NK-92 (cell line): ENCODE data around the gene DDX42.
"Not testable (repeated sequence)": the region's sequence is repeated elsewhere in the genome, so short reads cannot be mapped to it uniquely, and the experiment has no call there.

ENCODE experiments used
- DNase-seq: peaks from one replicate; lab custom pipeline; 2025; ENCODE audit not compliant: unreplicated experiment; lab: John Stamatoyannopoulos, UW

The DDX42 gene

DNA sequence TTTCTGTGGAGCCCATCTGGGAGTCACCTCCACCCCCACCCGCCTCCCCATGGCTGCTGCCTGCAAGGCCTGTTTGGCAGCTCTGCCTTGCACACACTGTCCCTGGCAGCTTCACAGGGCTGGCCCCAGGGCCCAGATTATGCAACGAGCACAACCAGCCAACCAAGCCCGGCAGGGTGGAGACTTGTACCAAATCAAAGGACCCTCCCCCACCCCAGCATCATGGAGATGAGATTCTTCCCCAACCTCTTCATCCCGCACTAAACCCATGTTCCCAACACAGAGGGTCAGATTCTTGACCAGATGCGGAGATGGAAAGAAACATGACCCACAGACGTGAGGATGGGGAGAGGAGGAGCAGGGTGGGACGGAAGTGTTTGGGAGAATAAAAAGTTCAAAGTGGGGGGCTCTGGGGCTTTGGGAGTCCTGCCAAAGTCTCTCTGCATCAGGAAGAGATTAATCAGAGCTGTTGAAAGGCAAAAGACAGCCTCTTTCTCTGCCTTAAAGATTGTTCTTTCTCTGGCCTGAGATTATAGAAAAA is 64.7 kb downstream of the DDX42 start:
- DNase-seq: no peak

DNA sequence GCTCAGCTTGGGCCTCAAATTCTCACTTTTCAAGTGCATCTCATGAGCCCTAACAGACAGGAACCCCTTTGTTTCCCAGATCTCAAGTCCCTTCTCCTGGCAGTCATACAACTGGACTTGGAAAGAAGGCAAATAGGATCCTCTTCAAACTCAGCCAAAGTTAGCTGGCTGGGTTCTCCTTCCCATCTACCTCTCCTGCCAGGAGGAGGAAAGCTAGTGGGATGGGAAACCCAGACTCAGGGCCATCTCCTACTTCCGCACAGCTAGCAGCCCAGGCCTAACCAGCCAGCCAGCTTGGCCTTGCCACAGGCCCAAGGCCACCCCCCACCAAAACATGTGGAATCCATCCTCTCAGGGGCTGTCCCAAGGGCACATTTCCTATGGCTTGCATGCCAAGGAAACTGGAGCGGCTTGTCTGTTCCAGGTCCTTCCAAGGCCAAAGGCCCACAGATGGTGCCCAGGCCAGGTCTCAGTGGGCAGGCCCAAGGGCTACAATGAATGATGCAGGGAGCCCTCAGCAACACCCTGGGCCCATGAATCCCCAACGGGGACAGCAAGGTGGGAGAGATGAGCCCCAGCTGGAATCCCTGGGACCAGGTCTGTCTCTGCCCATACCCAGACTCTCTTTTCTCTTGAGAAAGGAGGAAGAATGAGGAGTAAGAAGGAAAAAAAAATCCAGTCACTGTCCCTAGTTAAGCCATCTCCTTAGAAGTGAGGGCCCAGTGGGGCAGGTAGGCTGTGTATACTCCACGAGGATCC is 66.8 kb downstream of the DDX42 start:
- DNase-seq: no peak

DNA sequence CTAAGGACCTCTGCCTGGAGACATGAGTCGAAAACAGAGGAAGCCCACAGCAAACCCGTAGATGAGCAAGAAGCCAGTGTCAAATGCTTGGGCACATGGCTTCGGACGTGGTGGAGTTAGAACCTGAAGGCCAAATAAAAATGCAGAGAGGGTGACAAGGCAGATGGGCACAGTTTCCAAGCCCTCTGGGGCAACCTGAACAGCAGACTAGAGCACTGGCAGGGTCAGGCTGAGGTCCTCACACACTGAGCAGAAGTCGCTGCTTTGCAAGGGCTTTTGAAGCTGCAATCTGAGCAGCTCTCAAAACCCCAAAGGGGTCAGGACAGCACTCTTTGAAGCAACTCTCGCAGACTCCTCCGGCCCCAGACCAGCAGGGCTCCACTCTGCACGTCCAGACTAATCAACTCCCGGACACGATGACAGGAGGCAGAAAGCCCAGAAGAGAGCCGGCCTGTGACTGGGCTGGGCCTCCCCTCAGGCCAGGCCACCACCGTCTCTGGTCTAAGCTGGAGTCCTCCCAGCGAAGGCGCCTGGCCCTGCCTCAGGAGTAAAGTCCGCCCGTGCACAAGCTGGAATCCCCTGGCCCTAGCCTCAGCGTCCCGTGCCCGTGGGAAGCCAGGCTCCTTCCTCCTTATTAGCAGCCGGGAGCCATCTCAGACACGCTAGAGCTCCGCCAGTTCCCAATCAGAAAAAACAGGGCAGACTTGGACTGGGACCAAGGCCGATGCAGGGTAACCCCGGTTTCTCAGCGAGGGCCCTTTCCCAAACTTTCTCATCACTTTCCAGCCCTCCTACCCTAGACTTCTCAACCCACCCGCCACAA is 67.6 kb downstream of the DDX42 start:
- DNase-seq: no peak

DNA sequence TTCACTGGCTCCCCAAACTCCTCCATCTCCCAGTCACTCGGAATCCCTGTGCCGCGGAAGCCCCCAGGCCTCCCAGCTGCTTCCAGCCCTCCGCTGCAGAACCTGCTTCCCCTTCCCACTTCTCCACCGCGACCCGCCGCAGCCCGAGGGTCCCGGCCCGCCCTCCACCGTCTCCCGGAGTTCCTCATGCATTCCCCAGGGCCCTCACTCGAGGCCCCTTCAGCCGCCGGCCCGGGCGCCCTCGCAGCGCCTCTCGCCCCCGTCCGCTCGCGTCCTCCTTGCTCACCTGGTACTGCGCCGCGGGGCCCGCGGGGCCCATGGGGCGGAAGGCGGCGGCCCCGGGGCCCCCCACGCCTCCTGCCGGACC is 68.2 kb downstream of the DDX42 start:
- no peak for DNase-seq

DNA sequence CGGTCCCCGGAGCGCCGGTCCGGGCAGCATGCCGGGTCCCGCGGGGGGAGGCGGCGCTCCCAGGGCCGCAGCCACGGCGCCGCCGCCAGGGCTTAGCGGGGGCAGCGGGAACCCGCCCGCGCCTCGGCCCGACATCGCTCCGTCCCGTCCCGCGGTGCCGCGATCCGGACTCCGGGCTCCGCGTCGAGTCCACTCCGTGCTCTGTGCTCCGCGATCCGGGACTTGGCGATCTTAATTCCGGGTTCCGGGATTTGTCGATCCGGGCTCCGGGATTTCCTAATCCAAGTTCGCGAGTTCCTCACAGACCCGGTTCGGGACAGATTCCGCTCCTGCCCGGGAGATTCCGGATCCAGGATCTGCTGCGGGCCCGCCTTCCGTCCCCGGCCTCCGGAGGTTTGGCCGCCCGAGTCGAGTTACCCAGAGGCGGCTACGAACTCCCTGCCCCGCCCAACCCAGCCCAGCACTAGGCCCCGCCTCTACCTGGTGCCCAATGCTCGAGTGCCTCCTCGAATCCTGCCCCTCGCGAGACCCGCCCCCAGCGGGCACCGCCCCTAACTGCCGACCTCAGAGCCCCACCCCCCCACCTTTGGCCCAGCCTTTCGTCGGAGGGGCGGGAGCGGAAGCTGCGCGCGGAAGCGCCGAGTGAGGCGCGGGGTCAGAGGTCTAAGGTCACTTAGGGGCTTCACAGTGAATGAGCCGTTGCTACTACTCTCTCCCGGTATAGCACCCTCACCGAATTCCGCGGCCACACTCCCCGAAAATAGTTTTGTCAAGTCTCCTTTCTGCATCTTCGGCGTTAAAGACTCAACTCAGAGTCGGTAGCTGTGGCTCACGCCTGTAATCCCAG is 68.8 kb downstream of the DDX42 start, which contains the start of gene SMARCD2:
SMARCD2 (minus strand) TSS at position 146 of the 847 bp plus-strand sequence; CDS start at position 135, 11 bp downstream.
- DNase-seq: peak; percentile 96

- not testable (repeated sequence) for DNase-seq
Observed at GRCh38 chr17:63843387-63843888, 69.5 kb downstream of the DDX42 start.

DNA sequence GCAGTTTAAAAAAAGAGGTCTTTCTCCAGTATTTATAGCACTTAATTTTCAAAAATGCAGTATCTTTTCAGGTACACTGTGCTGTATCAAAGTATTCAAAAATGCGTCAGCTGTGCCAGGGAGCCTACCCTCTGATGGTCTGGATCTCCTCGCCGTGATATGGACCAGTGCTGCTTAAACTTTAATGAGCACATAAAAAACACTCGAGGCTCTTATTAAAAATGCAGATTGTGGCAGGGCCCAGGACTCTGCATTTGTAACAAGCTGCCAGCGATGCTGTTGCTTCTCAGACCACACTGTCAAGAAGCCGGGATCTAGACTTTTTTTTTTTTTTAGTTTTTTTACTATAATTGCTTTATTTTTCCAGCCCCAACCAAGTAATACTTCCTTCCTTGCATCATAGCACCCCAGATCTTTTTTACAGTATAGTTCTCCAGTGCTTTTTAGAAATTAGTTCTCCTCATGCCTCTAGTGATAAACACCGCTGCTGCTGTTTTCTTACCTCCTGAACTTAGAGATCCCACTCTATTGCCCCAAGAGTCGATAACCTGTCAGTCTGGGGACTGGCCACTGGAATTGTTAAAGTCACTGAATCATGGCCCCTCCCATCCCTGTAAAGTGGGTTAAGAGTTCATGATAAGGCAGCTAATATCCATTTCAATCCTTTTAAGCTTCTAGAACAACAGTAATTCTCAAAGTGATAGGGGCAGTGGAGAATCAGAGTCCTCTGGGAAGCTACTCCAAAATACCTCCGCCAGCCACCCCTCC is 70.1 kb downstream of the DDX42 start:
- DNase-seq: no peak

DNA sequence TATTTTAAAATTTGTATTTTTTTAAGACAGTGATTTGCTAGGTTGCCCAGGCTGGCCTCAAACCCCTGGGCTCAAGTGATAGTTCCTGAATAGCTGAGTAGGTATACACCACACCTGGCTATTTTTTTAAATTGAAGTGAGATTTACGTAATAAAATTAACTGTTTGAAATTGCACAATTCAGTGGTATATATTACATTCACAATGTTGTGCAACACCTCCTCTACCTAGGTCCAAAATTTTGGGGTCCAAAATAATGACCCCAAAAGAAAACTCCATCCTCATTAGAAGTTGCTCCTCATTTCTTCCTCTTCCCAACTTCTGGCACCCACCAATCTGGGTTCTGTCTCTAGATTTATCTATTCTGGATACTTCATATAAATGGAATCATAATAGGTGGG is 71.5 kb downstream of the DDX42 start:
- no peak for DNase-seq

GRCh38 chr17:63847525-63848249 is 73.7 kb downstream of the DDX42 start:
- no peak for DNase-seq

DNA sequence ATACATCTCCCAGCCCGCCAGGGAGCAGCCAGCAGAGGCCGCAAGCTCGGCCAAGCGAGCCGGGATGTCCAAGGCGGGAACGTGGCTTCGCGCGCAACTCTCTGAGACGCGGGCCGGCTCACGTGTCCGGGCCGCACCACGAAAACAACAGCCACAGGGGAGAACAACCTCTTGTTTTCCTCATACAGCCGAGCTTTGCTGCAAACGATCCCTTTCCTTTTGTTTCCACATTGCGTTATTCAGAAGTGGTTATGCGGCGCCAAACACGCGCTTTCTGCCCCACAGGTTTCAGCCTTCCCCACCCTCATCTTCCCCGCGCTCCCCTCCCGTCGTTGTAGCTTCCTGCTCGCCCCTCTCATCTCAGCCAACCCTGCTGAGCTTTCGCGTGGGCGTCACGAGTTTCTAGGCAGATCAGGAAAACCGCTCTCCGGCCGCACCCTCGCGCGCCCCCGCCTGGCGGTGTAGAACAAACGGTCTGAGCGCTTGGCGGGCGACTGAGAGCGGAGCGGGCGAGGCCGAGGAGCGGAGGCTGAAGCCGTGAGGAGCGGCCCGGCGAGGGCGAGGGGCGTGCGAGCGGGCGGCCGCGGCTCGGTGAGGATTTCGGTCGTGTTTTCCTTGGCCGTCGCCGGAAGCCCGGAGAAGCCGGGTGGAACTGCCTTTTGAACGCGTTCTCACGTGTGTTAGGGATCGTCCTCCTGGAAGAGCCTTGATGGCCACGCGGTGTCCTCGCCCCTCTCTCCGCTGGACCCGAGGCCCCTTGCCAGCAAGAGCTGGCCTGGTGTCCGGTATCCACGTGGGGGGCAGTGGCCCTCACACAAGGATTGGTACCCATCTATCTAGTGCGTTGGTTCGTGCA is 75.1 kb downstream of the DDX42 start:
- peak; percentile 34 for DNase-seq

GRCh38 chr17:63850401-63850800 is 76.4 kb downstream of the DDX42 start:
- DNase-seq: no peak

- DNase-seq: no peak
Observed at GRCh38 chr17:63853260-63853659, 79.3 kb downstream of the DDX42 start.

DNA sequence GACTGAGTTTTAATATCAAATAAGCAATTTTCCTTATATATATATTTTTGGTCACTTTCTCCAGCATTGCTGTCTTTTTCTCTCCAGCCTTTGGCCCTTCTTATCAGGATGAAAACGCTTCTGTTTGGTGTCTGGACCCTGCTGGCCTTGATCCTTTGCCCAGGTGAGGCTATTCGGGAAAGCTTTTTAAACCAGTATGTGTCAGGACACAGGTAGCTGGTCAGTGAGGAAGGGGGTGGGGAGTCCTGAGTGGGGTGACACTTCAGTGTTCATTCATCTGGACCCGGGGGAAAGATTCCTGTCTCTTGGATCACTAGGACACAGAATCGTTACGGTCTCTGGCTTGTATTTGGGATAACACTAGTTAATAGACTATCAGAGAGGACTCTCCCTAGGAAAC is 80.7 kb downstream of the DDX42 start:
- no peak for DNase-seq

GRCh38 chr17:63855185-63855584 is 81.2 kb downstream of the DDX42 start:
- no peak for DNase-seq

DNA sequence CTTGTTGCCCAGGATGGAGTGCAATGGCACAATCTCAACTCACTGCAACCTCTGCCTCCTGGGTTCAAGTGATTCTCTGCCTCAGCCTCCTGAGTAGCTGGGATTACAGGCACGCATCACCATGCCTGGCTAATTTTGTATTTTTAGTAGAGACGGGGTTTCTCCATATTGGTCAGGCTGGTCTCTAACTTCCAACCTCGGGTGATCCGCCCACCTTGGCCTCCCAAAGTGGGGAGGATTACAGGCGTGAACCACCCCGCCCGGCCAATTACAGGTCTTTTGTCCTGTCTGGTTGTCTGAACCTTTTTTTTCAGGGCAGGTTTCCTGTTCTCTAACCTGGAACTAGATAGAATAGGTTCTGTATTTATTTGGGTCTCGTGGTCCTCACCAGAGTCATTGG is 82.5 kb downstream of the DDX42 start:
- not testable (repeated sequence) for DNase-seq

DNA sequence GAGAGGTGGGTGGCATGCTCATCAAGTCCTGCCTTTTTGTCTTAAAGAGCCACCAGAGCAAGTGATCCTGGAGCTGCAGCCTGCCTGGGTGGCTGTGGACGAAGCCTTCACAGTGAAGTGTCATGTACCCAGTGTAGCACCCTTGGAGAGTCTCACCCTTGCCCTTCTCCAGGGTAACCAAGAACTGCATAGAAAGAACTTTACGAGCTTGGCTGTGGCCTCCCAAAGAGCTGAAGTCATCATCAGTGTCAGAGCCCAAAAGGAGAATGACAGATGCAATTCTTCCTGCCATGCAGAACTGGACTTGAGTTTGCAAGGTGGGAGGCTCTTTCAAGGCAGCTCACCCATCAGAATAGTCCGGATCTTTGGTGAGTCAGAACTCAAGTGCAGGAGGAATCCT is 85.3 kb downstream of the DDX42 start:
- DNase-seq: no peak

DNA sequence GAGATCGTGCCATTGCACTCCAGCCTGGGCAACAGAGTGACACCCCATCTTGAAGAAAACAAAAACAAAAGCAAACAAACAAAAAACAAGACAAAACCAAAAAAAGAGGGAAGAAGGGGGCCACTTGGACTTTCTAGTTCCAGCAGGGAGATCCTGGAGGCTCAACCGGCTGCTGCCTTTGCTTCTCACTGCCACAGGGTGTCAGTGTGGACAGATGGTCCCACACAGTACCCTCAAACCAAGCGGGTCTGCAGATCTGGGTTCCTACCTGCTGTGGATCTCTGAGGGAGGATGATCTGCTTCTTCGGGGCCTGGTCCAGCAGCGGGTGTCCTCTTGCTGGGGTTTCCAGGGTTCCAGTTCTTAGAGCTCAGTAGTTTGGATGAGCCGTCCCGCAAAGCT is 92.7 kb downstream of the DDX42 start:
- not testable (repeated sequence) for DNase-seq
